Neuron (in vitro differentiated cells): ENCODE data around the gene SCAMP4.

Experiments used
- H2AFZ ChIP-seq: one replicate; pipeline ENCODE4 v1.6.1; 2013; ENCODE audit warnings: low read depth, mild to moderate bottlenecking, inconsistent platforms, low read length, moderate library complexity
- H3K27me3 ChIP-seq: one replicate; pipeline ENCODE4 v1.6.1; 2013; ENCODE audit warnings: low read length; ENCODE audit not compliant: insufficient read depth
- H3K36me3 ChIP-seq: one replicate; pipeline ENCODE4 v1.6.1; 2013; ENCODE audit warnings: low read length; ENCODE audit not compliant: insufficient read depth
- H3K4me1 ChIP-seq: one replicate; pipeline ENCODE4 v1.6.1; 2013; ENCODE audit warnings: low read length; ENCODE audit not compliant: insufficient read depth
- H3K4me3 ChIP-seq: 2 replicates; pipeline ENCODE4 v1.5.1; 2013; ENCODE audit warnings: mild to moderate bottlenecking, low read length, moderate library complexity
- H3K9me3 ChIP-seq: one replicate; pipeline ENCODE4 v1.6.1; 2013; ENCODE audit warnings: low read length

The SCAMP4 gene

GRCh38 chr19:1905863-1906375, 720 bp downstream of the SCAMP4 start:
- Histone ChIP-seq H3K9me3 (peaks cover 9% of the 10 kb centered on the region), H3K27me3 (no peaks in the 10 kb centered on the region), H2AFZ (no peak overlapping the region), H3K36me3 (peaks cover under 1% of the 10 kb centered on the region), H3K4me1 (peaks cover 22% of the 10 kb centered on the region), H3K4me3 (peak overlapping the region; percentile 54)

GRCh38 chr19:1906985-1907562, 1.9 kb downstream of the SCAMP4 start:
- Histone ChIP-seq H3K4me3 (no peak overlapping the region), H3K27me3 (no peaks in the 10 kb centered on the region), H3K4me1 (peaks cover 22% of the 10 kb centered on the region), H3K36me3 (peaks cover 10% of the 10 kb centered on the region), H2AFZ (no peak overlapping the region), H3K9me3 (peaks cover 18% of the 10 kb centered on the region)

- Histone ChIP-seq H3K4me1 (peaks cover 21% of the 10 kb centered on the region), H3K9me3 (peaks cover 24% of the 10 kb centered on the region), H2AFZ (no peak overlapping the region), H3K36me3 (peaks cover 17% of the 10 kb centered on the region), H3K27me3 (no peaks in the 10 kb centered on the region), H3K4me3 (no peak overlapping the region)
Observed at GRCh38 chr19:1907563-1908363, 2.6 kb downstream of the SCAMP4 start.

- peaks cover 16% of the 10 kb centered on the region for H3K4me1 ChIP-seq
- no peaks in the 10 kb centered on the region for H3K27me3 ChIP-seq
- peaks cover 22% of the 10 kb centered on the region for H3K36me3 ChIP-seq
- H3K4me3 ChIP-seq: no peak overlapping the region
- peaks cover 28% of the 10 kb centered on the region for H3K9me3 ChIP-seq
- no peak overlapping the region for H2AFZ ChIP-seq
Observed at GRCh38 chr19:1908364-1908678, 3.1 kb downstream of the SCAMP4 start.

GRCh38 chr19:1909761-1910080, 4.5 kb downstream of the SCAMP4 start:
- H3K4me1 ChIP-seq: peaks cover 8% of the 10 kb centered on the region
- H2AFZ ChIP-seq: no peak overlapping the region
- peaks cover 28% of the 10 kb centered on the region for H3K36me3 ChIP-seq
- H3K4me3 ChIP-seq: no peak overlapping the region
- no peaks in the 10 kb centered on the region for H3K27me3 ChIP-seq
- H3K9me3 ChIP-seq: peaks cover 30% of the 10 kb centered on the region

- H3K36me3 ChIP-seq: peaks cover 29% of the 10 kb centered on the region
- no peak overlapping the region for H2AFZ ChIP-seq
- peaks cover 30% of the 10 kb centered on the region for H3K9me3 ChIP-seq
- H3K27me3 ChIP-seq: no peaks in the 10 kb centered on the region
- no peak overlapping the region for H3K4me3 ChIP-seq
- H3K4me1 ChIP-seq: peaks cover 6% of the 10 kb centered on the region
Observed at GRCh38 chr19:1910177-1910576, 5.0 kb downstream of the SCAMP4 start.

GRCh38 chr19:1911098-1911497, 5.9 kb downstream of the SCAMP4 start:
- Histone ChIP-seq H3K36me3 (peaks cover 32% of the 10 kb centered on the region), H3K9me3 (peaks cover 30% of the 10 kb centered on the region), H3K4me3 (no peak overlapping the region), H3K4me1 (peaks cover under 1% of the 10 kb centered on the region), H2AFZ (no peak overlapping the region), H3K27me3 (no peaks in the 10 kb centered on the region)

GRCh38 chr19:1911995-1912394, 6.8 kb downstream of the SCAMP4 start:
- Histone ChIP-seq H3K9me3 (peaks cover 30% of the 10 kb centered on the region), H3K4me1 (peaks cover 2% of the 10 kb centered on the region), H3K36me3 (peaks cover 34% of the 10 kb centered on the region), H3K27me3 (no peaks in the 10 kb centered on the region), H2AFZ (no peak overlapping the region), H3K4me3 (no peak overlapping the region)

GRCh38 chr19:1912760-1913505, 7.7 kb downstream of the SCAMP4 start:
- Histone ChIP-seq H2AFZ (no peak overlapping the region), H3K4me1 (peaks cover 2% of the 10 kb centered on the region), H3K9me3 (peaks cover 30% of the 10 kb centered on the region), H3K36me3 (peaks cover 43% of the 10 kb centered on the region), H3K4me3 (no peak overlapping the region), H3K27me3 (no peaks in the 10 kb centered on the region)

- peaks cover 30% of the 10 kb centered on the region for H3K9me3 ChIP-seq
- H2AFZ ChIP-seq: no peak overlapping the region
- peaks cover 2% of the 10 kb centered on the region for H3K4me1 ChIP-seq
- no peak overlapping the region for H3K4me3 ChIP-seq
- H3K36me3 ChIP-seq: peaks cover 51% of the 10 kb centered on the region
- H3K27me3 ChIP-seq: no peaks in the 10 kb centered on the region
Observed at GRCh38 chr19:1913781-1914577, 8.8 kb downstream of the SCAMP4 start.

GRCh38 chr19:1914826-1915341, 9.7 kb downstream of the SCAMP4 start:
- no peak overlapping the region for H3K4me3 ChIP-seq
- no peaks in the 10 kb centered on the region for H3K27me3 ChIP-seq
- peaks cover 53% of the 10 kb centered on the region for H3K36me3 ChIP-seq
- no peak overlapping the region for H2AFZ ChIP-seq
- H3K4me1 ChIP-seq: peaks cover 2% of the 10 kb centered on the region
- peaks cover 25% of the 10 kb centered on the region for H3K9me3 ChIP-seq

- Histone ChIP-seq H3K36me3 (peaks cover 62% of the 10 kb centered on the region), H2AFZ (no peak overlapping the region), H3K27me3 (no peaks in the 10 kb centered on the region), H3K9me3 (peaks cover 12% of the 10 kb centered on the region), H3K4me1 (peaks cover 2% of the 10 kb centered on the region), H3K4me3 (no peak overlapping the region)
Observed at GRCh38 chr19:1917146-1917545, 11.9 kb downstream of the SCAMP4 start.
